NCI-H446 (cell line): ENCODE data around the gene ARPC4.

Experiments used
- DNase-seq, 2 experiments: peaks; one replicate each; lab custom pipeline; 2025; lab: John Stamatoyannopoulos, UW

Gene ARPC4

DNA sequence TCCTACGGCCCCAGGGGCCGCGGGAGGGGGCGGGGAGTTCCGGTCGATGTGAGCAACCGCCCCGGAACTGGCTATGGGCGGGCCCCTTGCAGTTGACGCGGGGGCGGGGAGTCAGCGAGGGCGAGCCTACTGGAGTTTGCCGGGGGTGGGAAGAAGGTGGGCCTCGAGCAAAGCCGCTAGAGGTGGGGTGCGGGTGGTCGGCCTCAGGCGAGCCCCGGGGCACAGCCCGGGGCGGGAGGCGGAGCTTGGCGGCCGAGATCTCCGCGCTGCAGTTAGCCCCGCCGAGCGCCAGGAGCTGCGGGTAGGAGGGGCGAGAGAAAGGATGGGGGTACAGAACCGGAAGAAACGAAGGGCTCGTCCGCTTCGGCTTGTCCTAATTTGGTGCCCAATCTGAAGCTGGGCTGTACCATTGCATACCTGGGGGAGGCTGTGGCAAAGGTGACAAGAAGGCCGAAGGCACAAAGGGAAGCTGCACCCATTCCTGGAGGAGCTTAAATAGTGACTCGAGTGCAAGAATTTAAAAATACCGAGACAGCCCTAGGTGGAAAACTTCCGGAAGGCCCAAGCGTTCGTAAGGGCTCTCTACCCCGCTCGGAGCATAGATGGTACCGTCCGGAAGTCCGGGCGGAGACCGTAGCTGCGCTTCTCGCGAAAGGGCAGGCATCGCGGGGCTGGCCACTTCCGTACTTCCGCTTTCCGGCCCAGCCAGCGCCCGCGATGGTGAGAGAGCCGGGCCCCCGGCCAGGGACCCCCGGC is at the start of gene ARPC4, which contains the start of gene TADA3:
ARPC4 (plus strand) TSS at position 678 of the 756 bp plus-strand sequence; CDS start at position 718, 40 bp downstream.
TADA3 (minus strand) TSS at position 69 of the 756 bp plus-strand sequence. CDS start 1,007 bp downstream, outside the sequence.
- DNase-seq = peak; percentile 79 to 92

DNA sequence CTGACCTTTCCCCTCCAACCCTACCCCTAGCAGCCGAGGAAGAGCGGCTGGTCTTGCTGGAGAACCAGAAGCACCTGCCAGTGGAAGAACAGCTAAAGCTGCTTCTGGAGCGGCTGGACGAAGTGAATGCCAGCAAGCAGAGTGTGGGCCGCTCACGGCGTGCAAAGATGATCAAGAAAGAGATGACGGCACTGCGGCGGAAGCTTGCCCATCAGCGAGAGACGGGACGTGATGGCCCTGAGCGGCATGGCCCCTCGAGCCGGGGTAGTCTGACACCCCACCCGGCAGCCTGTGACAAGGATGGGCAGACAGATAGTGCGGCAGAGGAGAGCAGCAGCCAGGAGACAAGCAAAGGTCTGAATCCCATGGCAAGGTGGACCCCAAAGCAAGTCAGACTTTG is 49.3 kb upstream of the ARPC4 start:
- DNase-seq = no peak

DNA sequence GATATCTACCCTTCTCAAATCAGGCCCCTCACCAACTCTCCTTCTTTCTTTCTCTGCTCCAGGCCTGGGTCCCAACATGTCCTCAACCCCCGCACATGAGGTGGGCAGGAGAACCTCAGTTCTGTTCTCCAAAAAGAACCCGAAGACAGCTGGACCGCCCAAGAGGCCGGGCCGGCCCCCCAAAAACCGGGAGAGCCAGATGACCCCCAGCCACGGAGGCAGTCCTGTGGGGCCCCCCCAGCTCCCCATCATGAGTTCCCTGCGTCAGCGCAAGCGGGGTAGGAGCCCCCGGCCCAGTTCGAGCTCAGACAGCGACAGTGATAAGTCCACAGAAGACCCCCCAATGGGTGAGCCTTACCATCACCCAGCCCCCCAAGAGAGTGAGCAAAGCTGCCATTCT is 48.7 kb upstream of the ARPC4 start:
- no peak for DNase-seq

DNA sequence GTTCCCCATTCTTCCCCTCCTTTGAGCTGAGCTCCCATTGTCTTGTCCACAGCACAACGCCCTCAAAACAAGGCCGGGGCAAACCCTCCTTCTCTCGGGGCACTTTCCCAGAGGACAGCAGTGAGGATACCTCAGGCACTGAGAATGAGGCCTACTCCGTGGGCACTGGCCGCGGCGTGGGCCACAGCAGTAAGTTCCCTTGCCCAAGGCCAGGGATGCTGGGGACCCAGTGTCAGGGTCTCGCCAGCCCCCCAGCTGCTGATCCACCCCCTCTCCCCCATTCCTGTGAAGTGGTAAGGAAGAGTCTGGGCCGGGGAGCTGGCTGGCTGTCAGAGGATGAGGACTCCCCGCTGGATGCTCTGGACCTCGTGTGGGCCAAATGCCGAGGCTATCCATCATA is 47.4 kb upstream of the ARPC4 start:
- no peak for DNase-seq

DNA sequence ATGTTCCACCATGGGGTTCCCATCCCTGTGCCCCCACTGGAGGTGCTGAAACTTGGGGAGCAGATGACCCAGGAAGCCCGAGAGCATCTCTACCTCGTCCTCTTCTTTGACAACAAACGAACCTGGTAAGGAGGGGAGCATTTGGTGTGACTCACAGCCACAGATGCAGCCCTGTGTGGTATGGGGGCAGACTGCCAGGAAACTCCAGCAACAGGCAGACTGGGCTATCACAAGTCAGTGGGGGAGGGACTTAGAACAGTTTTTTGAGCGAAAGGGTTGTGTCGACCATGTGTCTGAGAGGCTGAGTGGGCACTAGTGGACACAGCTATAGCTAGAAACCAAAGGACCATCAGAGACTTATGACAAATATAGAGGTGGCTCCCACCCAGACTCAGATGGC is 46.6 kb upstream of the ARPC4 start:
- DNase-seq = peak in 1 of 2 experiments; percentile 33

DNA sequence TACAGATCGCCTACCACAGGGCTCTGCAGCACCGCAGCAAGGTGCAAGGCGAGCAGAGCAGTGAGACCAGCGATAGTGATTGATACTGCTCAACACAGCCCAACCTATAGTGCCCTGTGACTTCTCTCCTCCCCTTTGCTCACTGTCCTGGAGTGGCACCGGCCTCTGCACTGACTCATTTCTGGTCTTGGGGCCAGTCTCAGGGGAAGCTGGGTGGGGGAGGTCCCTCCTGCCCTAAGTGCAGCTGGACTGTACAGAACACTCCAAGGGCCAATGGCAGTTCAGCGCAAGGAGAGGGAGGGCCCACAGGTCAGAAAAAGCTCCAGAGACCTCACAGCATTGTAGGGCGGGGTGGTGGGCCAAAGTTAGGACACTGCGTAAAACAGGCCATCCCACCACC is 45.6 kb upstream of the ARPC4 start:
- DNase-seq = no peak

DNA sequence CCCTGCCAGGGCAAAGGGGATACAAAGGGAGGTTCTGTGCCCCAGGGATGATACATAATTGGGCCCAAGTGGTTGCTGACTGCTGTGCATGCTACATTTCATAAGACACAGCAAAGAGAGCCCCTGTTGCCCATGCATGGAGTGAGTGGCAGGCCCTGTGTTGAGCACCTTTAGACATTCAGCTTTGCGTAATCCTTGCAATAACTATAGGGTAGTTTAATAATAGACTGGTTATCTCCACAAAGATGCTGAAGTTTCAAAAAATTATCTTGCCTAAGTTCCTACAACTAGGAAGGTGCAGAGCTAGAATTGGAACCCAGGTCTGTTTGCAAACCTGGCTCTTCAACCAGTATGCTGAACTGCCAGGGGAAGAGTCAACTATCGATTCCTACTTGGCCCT is 44.9 kb upstream of the ARPC4 start:
- no peak for DNase-seq

DNA sequence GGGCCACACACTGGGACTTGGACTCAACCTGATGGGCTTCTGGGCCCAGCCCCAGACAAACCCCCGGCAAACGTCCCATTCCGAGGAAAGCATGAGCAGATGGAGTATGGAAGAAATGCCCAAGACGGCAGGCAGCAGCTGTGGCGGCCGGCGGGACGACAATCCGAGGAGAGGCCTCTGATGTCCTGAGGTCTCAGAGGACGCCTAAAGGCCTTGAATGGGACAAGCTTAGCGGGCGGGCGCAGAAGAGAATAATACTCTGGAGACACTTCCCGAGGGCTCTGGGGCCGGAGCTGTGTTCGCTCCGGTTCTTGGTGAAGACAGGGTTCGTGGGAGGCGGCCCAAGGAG is 43.6 kb upstream of the ARPC4 start:
- DNase-seq = peak in 1 of 2 experiments; percentile 44

DNA sequence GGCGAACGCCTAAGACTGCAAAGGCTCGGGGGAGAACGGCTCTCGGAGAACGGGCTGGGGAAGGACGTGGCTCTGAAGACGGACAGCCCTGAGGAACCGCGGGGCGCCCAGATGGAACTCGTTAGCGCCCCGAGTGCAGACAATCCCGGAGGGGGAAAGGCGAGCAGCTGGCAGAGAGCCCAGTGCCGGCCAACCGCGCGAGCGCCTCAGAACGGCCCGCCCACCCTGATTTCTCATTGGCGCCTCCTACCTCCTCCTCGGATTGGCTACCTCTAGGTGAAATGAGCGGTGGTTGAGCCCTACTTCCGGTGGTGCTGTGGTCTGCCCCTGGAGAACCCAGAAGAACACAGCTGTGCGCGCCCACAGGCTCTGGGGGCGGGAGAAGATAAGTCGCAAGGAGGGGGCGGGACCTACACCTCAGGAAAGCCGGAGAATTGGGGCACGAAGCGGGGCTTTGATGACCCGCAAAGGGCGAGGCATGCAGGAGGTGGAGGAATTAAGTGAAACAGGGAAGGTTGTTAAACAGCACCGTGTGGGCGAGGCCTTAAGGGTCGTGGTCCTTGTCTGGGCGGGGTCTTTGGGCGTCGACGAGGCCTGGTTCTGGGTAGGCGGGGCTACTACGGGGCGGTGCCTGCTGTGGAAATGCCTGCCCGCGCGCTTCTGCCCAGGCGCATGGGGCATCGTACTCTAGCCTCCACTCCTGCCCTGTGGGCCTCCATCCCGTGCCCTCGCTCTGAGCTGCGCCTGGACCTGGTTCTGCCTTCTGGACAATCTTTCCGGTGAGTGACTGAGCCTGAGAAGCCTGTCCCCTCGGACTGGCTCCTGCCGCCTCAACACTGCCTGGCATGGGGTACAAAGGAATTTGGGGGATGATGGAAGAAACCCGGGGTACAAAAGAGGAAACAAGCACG is 43.0 kb upstream of the ARPC4 start, which contains the start of gene OGG1:
OGG1 (plus strand) TSS at position 308 of the 911 bp plus-strand sequence; CDS start at position 643, 335 bp downstream.
- DNase-seq = peak; percentile 86 to 94

DNA sequence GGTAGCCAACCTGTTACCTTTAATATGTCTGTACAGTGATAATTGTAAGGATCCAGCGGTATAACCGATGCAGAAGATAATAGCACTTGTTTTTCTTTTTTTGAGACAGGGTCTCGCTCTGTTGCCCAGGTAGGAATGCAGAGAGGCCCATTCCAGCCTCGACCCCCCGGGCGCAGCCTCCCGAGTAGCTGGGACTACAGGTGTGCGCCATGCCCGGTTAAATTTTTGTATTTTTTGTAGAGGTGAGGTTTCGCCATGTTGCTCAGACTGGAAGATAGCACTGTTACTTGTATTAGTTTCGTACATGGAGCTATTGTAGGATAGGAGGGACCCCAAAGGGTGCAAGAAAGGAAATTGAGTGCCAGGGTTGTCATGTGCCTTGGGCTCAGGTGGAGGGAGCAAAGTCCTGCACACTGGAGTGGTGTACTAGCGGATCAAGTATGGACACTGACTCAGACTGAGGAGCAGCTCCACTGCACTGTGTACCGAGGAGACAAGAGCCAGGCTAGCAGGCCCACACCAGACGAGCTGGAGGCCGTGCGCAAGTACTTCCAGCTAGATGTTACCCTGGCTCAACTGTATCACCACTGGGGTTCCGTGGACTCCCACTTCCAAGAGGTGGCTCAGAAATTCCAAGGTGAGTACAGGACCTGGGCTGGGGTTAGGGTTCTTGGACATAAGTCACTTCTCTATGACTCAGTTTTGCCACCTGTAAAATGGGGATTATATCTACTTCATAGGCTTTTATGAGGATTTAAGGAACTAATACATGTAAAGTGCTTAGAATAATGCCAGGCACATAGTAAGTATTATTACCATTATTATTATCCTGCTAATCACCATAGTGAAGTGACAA is 42.1 kb upstream of the ARPC4 start:
- no peak for DNase-seq

DNA sequence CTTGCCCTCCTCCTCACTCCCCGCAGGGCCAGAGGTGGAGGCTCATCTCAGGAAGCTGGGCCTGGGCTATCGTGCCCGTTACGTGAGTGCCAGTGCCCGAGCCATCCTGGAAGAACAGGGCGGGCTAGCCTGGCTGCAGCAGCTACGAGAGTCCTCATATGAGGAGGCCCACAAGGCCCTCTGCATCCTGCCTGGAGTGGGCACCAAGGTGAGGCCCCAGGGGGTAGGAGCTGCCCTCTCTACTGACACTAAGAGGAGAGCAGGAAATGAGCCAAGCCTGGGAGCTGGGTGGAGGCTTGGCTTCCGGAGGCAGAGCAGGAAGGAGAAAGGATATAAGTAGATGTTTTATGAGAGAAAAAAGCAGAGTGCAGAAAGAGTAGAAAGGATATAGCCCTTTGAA is 38.2 kb upstream of the ARPC4 start:
- no peak for DNase-seq

DNA sequence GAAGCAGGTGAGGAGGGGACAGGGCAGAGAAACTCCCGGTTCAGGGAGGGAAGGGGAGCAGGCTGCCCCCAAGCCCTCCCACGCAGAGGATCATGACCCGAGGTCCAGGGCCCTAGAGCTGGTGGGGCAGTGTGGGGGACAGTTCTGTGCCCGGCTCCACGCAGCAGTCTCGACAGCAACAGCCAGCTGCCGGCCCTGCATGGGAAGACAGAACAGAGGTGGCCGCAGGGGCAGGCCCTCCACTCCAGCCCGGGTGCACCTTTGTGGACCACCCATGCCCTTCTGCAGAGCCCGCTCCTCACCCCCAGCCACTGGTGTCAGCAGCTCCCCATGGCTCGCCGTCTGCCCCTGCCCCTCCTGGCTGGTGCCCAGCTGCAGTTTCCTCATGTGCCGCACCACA is 35.5 kb upstream of the ARPC4 start:
- DNase-seq = no peak

DNA sequence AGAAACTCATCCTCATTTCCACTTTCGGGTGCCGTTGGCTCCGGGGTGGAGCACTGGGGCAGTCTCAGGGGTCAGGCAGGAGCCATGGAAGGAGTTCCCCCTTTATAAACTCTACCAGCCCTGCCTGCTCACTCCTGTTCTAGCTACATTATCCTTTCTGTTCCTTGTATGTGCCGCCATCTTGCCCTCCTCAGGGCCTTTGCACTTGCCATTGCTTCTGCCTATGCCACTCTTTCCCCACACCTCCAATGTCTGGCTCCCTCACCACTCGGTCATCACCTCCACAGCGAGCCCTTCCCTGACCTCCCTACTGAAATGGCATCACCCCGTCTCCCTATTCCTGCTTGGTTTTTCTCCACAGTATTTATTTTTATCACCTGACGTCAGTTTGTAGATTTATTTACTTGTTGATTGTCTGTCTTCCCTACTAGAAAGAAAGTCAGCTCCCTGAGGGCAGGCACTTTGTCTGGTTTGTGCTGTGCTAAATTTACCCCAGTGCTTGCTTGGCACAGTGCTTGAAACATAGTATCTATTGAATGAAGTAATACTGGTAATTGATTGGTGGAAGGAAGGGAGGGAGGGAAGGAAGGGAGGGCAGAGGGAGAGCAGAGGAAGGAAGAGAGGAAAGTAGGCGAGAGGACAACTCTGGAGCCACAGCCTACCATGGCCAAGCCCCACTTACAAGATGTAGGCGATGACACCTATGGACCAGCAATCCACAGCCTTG is 31.9 kb upstream of the ARPC4 start:
- no peak for DNase-seq

DNA sequence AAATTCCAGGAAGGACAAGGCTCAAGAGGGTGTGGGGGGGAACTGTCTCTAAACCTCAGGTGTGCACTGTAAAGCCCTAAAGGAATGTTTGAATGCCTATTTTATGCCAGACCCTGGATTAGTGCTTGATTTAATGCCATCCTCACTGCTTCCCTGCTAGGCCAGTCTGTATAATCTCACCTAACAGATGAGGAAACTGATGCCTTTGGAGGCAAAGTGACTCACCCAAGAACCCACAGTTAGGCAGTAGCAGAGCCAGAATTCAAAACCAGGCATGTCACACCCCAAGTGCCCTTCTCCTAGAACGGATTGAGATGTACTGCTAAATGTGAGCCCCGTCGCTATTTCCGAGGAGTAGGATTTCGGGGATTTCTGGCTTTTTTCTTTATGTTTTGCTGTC is 31.0 kb upstream of the ARPC4 start:
- no peak for DNase-seq

DNA sequence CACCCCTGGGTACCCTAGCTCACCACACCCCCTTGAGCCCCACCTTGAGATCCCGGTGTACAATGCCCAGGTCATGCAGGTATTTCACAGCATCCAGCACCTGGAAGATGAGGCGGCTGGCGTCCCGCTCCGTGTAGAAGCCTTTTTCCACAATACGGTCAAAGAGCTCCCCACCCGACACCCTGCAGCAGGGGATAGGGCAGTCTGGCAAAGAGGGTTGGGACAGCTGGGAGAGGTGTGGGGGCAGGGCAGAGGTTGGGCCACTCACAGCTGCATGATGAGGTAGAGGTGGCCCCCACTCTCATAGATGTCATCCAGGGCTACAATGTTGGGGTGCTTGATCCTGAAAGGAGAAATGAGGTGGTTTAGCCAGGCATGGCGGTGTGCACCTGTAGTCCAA is 30.0 kb upstream of the ARPC4 start:
- DNase-seq = no peak

DNA sequence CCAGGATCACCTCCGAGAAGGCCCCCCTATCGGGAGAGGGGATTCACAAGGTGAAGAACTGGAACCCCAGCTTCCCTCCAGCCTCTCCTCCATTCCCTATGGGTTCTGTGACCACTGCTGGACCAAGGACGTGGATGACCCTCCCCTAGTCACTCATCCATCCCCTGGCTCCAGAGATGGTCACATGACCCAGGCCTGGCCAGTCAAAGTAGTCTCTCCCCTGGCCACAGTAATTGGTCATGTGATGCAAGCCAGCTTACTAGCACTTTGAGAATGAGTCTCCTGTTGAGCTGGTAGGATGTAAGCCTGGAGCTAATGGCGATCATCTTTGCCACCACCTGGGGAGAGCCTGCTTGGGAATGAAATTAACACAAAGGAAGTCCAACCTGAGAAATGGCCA is 27.0 kb upstream of the ARPC4 start:
- no peak for DNase-seq

DNA sequence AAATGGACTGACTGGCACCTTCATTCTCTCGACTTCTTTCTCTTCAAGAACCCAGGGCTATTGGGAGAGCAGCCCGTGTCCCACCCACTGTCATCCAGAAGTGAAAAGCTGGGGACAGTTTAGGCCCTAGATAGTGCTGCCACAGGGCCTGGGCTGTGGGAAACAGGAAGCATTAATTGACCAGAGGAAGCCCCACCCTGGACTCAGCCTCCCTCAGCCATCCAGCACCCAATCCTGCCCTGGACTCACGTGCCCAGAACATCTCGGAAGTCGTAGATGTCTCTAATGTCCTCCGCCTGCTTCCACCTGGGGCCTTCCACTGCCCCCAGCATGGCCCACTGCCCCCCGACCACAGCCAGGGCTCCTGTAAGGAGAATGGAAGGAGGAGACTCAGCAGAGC is 25.5 kb upstream of the ARPC4 start:
- no peak for DNase-seq

DNA sequence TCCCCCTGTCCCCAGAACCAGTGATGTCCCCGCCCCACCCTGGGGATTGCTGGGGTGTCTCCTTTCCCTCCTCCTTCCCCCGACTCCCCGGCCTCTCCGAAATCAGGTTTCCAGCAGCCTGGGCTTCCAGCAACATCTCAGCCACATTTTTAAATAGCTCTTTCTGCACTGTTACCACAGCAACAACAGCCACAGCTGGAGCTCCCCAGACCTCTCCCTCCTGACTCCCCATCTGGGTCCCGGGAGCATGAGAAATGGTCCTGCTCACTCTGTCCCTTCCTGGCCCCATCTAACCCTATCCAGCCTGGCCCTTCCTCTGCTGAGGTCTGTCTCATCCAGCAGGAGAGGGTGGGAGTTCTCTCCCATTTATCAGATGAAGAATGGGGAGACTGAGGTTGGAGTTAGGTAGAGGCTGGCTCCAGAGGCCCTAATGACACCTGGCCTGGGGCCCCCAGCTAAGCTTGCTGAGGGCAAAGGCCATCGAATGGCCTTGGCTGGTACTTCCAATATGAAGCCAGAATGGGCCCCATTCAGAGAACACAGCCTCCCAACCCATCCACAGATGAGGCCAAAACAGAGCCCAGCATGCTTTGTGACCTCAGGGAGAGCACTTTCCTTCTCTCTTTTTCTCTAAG is 24.6 kb upstream of the ARPC4 start:
- no peak for DNase-seq

DNA sequence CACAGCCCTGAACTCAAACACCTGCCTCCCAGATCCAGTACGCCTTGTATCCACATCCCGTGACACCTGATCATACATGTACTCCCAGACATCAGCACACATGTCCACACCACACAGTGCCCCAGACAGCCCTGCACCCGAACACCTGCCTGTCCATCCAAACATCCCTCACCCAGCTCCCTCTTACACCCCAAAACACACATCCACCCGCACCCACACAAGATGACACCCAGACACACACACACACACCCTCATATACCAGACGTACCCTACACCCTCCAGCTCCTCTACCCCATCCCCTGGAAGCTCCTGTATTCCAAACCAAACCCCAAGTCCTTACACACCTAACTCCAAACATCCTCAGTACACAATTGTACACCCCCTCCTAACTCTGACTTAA is 23.9 kb upstream of the ARPC4 start:
- DNase-seq = no peak

DNA sequence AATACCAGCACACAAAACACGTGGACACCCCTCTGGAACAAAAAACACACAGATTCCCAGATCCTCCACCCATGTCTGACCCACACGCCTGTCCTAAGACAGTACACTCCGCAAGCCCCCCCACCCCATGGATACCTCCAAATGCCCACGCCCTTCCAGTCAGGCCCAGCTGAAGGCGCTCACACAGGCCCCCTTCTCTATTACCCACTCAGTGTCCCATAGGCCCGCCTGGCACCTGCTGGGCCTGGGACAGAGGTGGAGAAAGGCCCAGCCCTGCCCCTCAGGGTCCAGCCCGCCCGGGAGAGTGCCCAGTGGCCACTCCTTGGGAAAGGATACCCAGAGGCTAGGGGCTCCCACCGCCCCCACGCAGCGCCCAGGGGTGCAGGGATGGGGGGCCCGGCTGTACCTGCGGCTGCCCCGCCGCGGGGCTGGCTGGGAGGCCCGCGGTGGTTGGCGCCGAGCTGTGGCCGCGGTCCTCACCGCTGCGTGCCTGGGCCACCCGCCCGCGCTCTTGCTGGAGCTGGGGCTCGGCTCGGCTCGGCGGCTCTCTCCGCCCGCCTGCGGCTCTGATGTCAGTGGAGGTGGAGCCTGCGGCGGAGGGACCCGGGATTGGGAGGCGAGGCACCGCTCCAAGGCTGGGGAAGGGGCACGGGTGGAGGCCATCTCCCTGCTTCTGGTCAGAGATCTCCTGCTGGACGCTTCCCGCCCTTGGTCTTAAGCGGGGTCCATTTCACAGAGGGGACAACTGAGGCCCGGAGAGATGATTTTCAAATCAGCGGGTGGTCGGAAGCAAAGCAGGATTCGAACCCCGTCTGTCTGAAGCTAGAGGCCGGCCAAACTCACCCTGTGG is 23.2 kb upstream of the ARPC4 start, which contains the start of gene CAMK1:
CAMK1 (minus strand) TSS at position 522 of the 850 bp plus-strand sequence. CDS start 2,198 bp downstream, outside the sequence.
- peak in 1 of 2 experiments; percentile 40 for DNase-seq
